NCI-H748 (cell line): ENCODE results near the gene XYLT1.
A peak's percentile ranks its signal among the peaks of the same experiment; 100 is the strongest.

Source experiments
- DNase-seq: peaks from one replicate; lab custom pipeline; 2025; ENCODE audit not compliant: unreplicated experiment; lab: John Stamatoyannopoulos, UW

XYLT1 gene

GRCh38 chr16:17377360-17378324, 93.1 kb downstream of the XYLT1 start:
- DNase-seq, result peak; percentile 47

GRCh38 chr16:17375461-17376304, 95.1 kb downstream of the XYLT1 start:
- peak; percentile 6 for DNase-seq

- no peak for DNase-seq
These were observed 96.0 kb downstream of the XYLT1 start for GRCh38 chr16:17374668-17375255.

- DNase-seq, result no peak
These were observed 97.2 kb downstream of the XYLT1 start for GRCh38 chr16:17373533-17373932.

GRCh38 chr16:17372386-17372785, 98.4 kb downstream of the XYLT1 start:
- no peak for DNase-seq

GRCh38 chr16:17371299-17371698, 99.5 kb downstream of the XYLT1 start:
- no peak for DNase-seq

GRCh38 chr16:17370731-17371285, 100.0 kb downstream of the XYLT1 start:
- no peak for DNase-seq

GRCh38 chr16:17370223-17370707, 100.5 kb downstream of the XYLT1 start:
- DNase-seq, result no peak

- DNase-seq, result no peak
These were observed 101.1 kb downstream of the XYLT1 start for GRCh38 chr16:17369421-17370222.

- DNase-seq, result no peak
These were observed 101.8 kb downstream of the XYLT1 start for GRCh38 chr16:17368951-17369350.

GRCh38 chr16:17368446-17368845, 102.3 kb downstream of the XYLT1 start:
- no peak for DNase-seq

- no peak for DNase-seq
These were observed 102.8 kb downstream of the XYLT1 start for GRCh38 chr16:17367923-17368322.

- DNase-seq, result no peak
These were observed 103.7 kb downstream of the XYLT1 start for GRCh38 chr16:17367036-17367435.

GRCh38 chr16:17366299-17366961, 104.3 kb downstream of the XYLT1 start:
- no peak for DNase-seq

- DNase-seq, result no peak
These were observed 105.0 kb downstream of the XYLT1 start for GRCh38 chr16:17365591-17366298.

GRCh38 chr16:17365211-17365541, 105.6 kb downstream of the XYLT1 start:
- no peak for DNase-seq

- DNase-seq, result no peak
These were observed 106.2 kb downstream of the XYLT1 start for GRCh38 chr16:17364319-17365210.

- no peak for DNase-seq
These were observed 107.8 kb downstream of the XYLT1 start for GRCh38 chr16:17362946-17363345.
